Right lobe of liver (tissue), 6 donors: ENCODE results near the gene DYNC1I1. TPM values are rescaled to one million over a fixed set of nuclear protein-coding genes. Genes with fewer than 3 reads are reported as not detected.

Source experiments
- ATAC-seq, 4 donors: fragments of 200-7000 bp; cut with Tn5 transposase; one replicate each; pipeline ENCODE4 v1.9.1; 2020; ENCODE audit warnings: mild to moderate bottlenecking in 4 of 4, moderate library complexity in 4 of 4
- DNase-seq, 3 donors: peaks; one replicate each; pipeline ENCODE4 v3.0.0-alpha.2; 2020
- H3K27ac ChIP-seq, 3 donors: fragments of 200-600 bp; one replicate each; pipeline ENCODE4 v1.8.0; 2022
- H3K27me3 ChIP-seq, 2 donors: fragments of 200-600 bp; one replicate each; pipeline ENCODE4 v1.8.0; 2022
- H3K36me3 ChIP-seq, 4 donors: fragments of 200-600 bp; sonication (generic) in 1 of 4; one replicate each; pipeline versions ENCODE4 v1.5.1 to v1.8.0; 2017 to 2022; ENCODE audit warnings: control low read depth in 1 of 4
- H3K4me1 ChIP-seq, 4 donors: fragments of 200-600 bp; sonication (generic) in 1 of 4; one replicate each; pipeline versions ENCODE4 v1.5.1 to v1.8.0; 2017 to 2022; ENCODE audit warnings: control low read depth in 1 of 4
- H3K4me3 ChIP-seq, 3 donors: fragments of 200-600 bp; one replicate each; pipeline ENCODE4 v1.8.0; 2022
- H3K9me3 ChIP-seq, 4 donors: fragments of 200-600 bp; sonication (generic) in 1 of 4; one replicate each; pipeline versions ENCODE4 v1.5.1 to v1.8.0; 2017 to 2022; ENCODE audit warnings: control low read depth in 1 of 4
- CTCF ChIP-seq, 4 donors: fragments of 200-600 bp in 3 of 4; fragments of 450-650 bp in 1 of 4; IDR thresholded peaks; one replicate each; pipeline versions ENCODE4 v1.5.1 to v1.8.0; 2016 to 2022; ENCODE audit warnings: antibody characterized with exemption in 4 of 4, mild to moderate bottlenecking in 2 of 4
- POLR2A ChIP-seq: fragments of 450-650 bp; IDR thresholded peaks from one replicate; pipeline ENCODE4 v1.6.1; 2017; ENCODE audit warnings: antibody characterized with exemption, mild to moderate bottlenecking
- WGBS: methylation state at CpG from one replicate; pipeline ENCODE4 v1.1.6; 2018; ENCODE audit warnings: low coverage, low lambda C conversion rate; ENCODE audit not compliant: insufficient coverage; ENCODE audit errors: missing lambda C conversion rate; 5-methylcytosine and 5-hydroxymethylcytosine counted together
- intact Hi-C, 2 donors: fragments of 100-400 bp; cut with DNase I; formaldehyde crosslinking; loops; one replicate each; pipeline versions ENCODE4 v1.11.2 to v1.14.1; 2022
- total RNA-seq, 6 experiments: library from RNA; depleted of rRNA in 2 of 6; stranded (reverse); fragments of >200 nt in 2 of 6; fragmentation: NEBNext Ultra II Directional in 3 of 6; extraction: Animal tissue kit (Norgen Biotek cat#: 25700) in 3 of 6; gene quantifications; one replicate each; pipeline versions ENCODE4 v1.1.0 to v1.2.4, GENCODE V29; 2016 to 2023
- donor health status: DM: no; HTN: yes; CAD: no.
- donor health status: DM: no; HTN: no; CAD: no.
- donor health status: DM: no; HTN: no; CAD: no.
- donor health status: DM: no; HTN: yes; CAD: no.
- donor health status: DM: no; HTN: yes; CAD: no.

Gene DYNC1I1
- total RNA-seq, 6 experiments from 2014 or later = 0.09 to 1.1 (median 0.62) TPM

GRCh38 chr7:95996174-95996573 lies 223.8 kb downstream of the DYNC1I1 start:
- no peak overlapping the region for H3K4me3 ChIP-seq
- DNase-seq = no peak
- H3K27ac ChIP-seq = no peak overlapping the region
- ATAC-seq = no peak
- H3K4me1 ChIP-seq = no peaks in the 10 kb centered on the region
- no peaks in the 10 kb centered on the region for H3K36me3 ChIP-seq
- TF ChIP-seq CTCF (IDR thresholded peaks at IDR 0.05) = no peak
- TF ChIP-seq POLR2A = no peak
- no peaks in the 10 kb centered on the region for H3K9me3 ChIP-seq
- intact Hi-C loops = no loop called here
- WGBS = 71% methylated on average over 4 of the region's 5 CpGs
- no peaks in the 10 kb centered on the region for H3K27me3 ChIP-seq

GRCh38 chr7:95996886-95997285 lies 224.5 kb downstream of the DYNC1I1 start:
- ATAC-seq (no peak), DNase-seq (no peak)
- TF ChIP-seq POLR2A (no peak), CTCF (IDR thresholded peaks at IDR 0.05) (no peak)
- intact Hi-C loops = no loop called here
- 65% methylated on average over 1 of the region's 1 CpG for WGBS
- no peak overlapping the region for H3K4me3 ChIP-seq
- H3K27ac ChIP-seq = no peak overlapping the region
- H3K36me3 ChIP-seq = no peaks in the 10 kb centered on the region
- no peaks in the 10 kb centered on the region for H3K27me3 ChIP-seq
- no peaks in the 10 kb centered on the region for H3K4me1 ChIP-seq
- no peaks in the 10 kb centered on the region for H3K9me3 ChIP-seq

GRCh38 chr7:95997632-95998031 lies 225.3 kb downstream of the DYNC1I1 start:
- no peaks in the 10 kb centered on the region for H3K9me3 ChIP-seq
- no peaks in the 10 kb centered on the region for H3K4me1 ChIP-seq
- DNase-seq = no peak
- ATAC-seq = no peak
- TF ChIP-seq CTCF (IDR thresholded peaks at IDR 0.05) (no peak), POLR2A (no peak)
- 25% methylated on average over 1 of the region's 1 CpG for WGBS
- no peaks in the 10 kb centered on the region for H3K36me3 ChIP-seq
- intact Hi-C loops = no loop called here
- no peaks in the 10 kb centered on the region for H3K27me3 ChIP-seq
- H3K27ac ChIP-seq = no peak overlapping the region
- no peak overlapping the region for H3K4me3 ChIP-seq

GRCh38 chr7:95999481-95999880 lies 227.1 kb downstream of the DYNC1I1 start:
- no peak for TF ChIP-seq POLR2A
- no peaks in the 10 kb centered on the region for H3K4me1 ChIP-seq
- no peaks in the 10 kb centered on the region for H3K27me3 ChIP-seq
- no peaks in the 10 kb centered on the region for H3K9me3 ChIP-seq
- no peak for DNase-seq
- no peak for ATAC-seq
- H3K27ac ChIP-seq = no peak overlapping the region
- H3K36me3 ChIP-seq = no peaks in the 10 kb centered on the region
- no peak overlapping the region for H3K4me3 ChIP-seq
- WGBS = 51% methylated on average over 6 of the region's 6 CpGs
- intact Hi-C loops = no loop called here

GRCh38 chr7:96004578-96004977 lies 232.2 kb downstream of the DYNC1I1 start:
- Histone ChIP-seq H3K36me3 (no peaks in the 10 kb centered on the region), H3K27ac (no peak overlapping the region), H3K27me3 (no peaks in the 10 kb centered on the region), H3K4me1 (no peaks in the 10 kb centered on the region), H3K4me3 (no peak overlapping the region), H3K9me3 (no peaks in the 10 kb centered on the region)
- TF ChIP-seq POLR2A = no peak
- TF ChIP-seq CTCF (IDR thresholded peaks at IDR 0.05) = no peak
- no peak for ATAC-seq
- intact Hi-C loops = no loop called here
- no peak for DNase-seq
